Nephron progenitor cell (in vitro differentiated cells): Measurements from ENCODE around the gene WIPI1.

ENCODE experiments used
- DNase-seq: peaks from one replicate; pipeline ENCODE4 v3.0.0; 2021
- H3K27ac Mint-ChIP-seq: 2 replicates; pipeline ENCODE4 v1.8.0; 2021; ENCODE audit warnings: mild to moderate bottlenecking, moderate library complexity, mixed read lengths
- H3K27me3 Mint-ChIP-seq: 2 replicates; pipeline ENCODE4 v1.8.0; 2021; ENCODE audit warnings: mild to moderate bottlenecking, low read depth, mixed read lengths; ENCODE audit not compliant: poor library complexity
- H3K36me3 Mint-ChIP-seq: 2 replicates; pipeline ENCODE4 v1.8.0; 2021; ENCODE audit warnings: low read depth, mixed read lengths
- H3K4me1 Mint-ChIP-seq: 2 replicates; pipeline ENCODE4 v1.8.0; 2021; ENCODE audit warnings: mixed read lengths
- H3K4me3 Mint-ChIP-seq: 2 replicates; pipeline ENCODE4 v1.8.0; 2021; ENCODE audit warnings: mild to moderate bottlenecking, moderate library complexity, mixed read lengths
- H3K9me3 Mint-ChIP-seq: 2 replicates; pipeline ENCODE4 v1.8.0; 2021; ENCODE audit warnings: mild to moderate bottlenecking, moderate library complexity, mixed read lengths
- TF ChIP-seq, protein P1 (sequence below): fragments of 200-600 bp; sonication (generic); IDR thresholded peaks from 2 replicates; pipeline ENCODE4 v1.5.0; 2021; ENCODE audit warnings: antibody characterized with exemption

Gene WIPI1, protein sequence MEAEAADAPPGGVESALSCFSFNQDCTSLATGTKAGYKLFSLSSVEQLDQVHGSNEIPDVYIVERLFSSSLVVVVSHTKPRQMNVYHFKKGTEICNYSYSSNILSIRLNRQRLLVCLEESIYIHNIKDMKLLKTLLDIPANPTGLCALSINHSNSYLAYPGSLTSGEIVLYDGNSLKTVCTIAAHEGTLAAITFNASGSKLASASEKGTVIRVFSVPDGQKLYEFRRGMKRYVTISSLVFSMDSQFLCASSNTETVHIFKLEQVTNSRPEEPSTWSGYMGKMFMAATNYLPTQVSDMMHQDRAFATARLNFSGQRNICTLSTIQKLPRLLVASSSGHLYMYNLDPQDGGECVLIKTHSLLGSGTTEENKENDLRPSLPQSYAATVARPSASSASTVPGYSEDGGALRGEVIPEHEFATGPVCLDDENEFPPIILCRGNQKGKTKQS

DNA sequence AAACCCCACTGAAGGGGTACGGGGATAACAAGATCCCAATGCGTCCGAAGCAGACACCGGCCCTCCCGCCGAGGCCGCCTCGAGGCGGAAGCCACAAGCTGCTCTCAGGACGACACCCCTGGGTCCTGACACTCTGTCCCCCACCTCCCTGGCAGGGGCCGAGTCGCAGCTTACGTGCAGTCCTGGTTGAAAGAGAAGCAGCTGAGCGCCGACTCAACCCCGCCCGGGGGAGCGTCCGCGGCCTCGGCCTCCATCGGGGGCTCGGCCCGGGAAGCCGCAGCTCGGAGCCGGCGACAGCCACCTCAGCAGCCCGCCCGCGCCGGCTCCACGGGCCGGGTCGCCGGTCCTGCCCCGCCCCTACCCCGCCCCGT is at the start of gene WIPI1:
Gene WIPI1 (minus strand): TSS at position 329 of the 371 bp plus-strand sequence. CDS start 75 bp downstream, at position 254.
- Mint-ChIP-seq H3K4me1 (peaks cover 54% of the 10 kb centered on the region), H3K4me3 (peak within 1 kb of the TSS; percentile 93), H3K27ac (no peak within 1 kb of the TSS), H3K27me3 (peaks cover 29% of the 10 kb centered on the region), H3K9me3 (no peaks in the 10 kb centered on the region), H3K36me3 (no peaks in the 10 kb centered on the region)
- TF ChIP-seq, protein P1, sequence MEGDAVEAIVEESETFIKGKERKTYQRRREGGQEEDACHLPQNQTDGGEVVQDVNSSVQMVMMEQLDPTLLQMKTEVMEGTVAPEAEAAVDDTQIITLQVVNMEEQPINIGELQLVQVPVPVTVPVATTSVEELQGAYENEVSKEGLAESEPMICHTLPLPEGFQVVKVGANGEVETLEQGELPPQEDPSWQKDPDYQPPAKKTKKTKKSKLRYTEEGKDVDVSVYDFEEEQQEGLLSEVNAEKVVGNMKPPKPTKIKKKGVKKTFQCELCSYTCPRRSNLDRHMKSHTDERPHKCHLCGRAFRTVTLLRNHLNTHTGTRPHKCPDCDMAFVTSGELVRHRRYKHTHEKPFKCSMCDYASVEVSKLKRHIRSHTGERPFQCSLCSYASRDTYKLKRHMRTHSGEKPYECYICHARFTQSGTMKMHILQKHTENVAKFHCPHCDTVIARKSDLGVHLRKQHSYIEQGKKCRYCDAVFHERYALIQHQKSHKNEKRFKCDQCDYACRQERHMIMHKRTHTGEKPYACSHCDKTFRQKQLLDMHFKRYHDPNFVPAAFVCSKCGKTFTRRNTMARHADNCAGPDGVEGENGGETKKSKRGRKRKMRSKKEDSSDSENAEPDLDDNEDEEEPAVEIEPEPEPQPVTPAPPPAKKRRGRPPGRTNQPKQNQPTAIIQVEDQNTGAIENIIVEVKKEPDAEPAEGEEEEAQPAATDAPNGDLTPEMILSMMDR, result no peak
- DNase-seq, result no peak

DNA sequence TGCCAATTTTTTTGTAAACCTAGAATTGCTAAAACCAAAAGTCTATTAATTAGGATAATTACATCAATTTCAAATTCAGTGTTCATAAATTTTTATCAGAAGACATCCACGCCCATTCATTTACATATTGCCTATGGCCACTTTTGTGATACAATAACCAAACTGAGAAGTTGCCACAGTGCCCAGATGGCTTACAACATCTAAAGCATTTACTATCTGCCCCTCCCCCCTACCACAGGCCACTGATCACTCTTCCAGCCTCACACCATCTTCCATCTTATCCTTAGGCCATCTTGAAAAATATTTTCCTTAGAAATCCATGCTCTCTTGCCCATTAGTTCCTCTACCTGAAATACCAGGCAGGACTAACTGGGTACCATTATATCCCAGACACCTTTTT is 48.7 kb upstream of the WIPI1 start:
- Mint-ChIP-seq H3K4me1 (peaks cover 37% of the 10 kb centered on the region), H3K36me3 (no peaks in the 10 kb centered on the region), H3K9me3 (peaks cover 8% of the 10 kb centered on the region), H3K27me3 (peaks cover 19% of the 10 kb centered on the region), H3K27ac (no peak overlapping the region), H3K4me3 (no peak overlapping the region)
- no peak for DNase-seq
- TF ChIP-seq, protein P1, result no peak

DNA sequence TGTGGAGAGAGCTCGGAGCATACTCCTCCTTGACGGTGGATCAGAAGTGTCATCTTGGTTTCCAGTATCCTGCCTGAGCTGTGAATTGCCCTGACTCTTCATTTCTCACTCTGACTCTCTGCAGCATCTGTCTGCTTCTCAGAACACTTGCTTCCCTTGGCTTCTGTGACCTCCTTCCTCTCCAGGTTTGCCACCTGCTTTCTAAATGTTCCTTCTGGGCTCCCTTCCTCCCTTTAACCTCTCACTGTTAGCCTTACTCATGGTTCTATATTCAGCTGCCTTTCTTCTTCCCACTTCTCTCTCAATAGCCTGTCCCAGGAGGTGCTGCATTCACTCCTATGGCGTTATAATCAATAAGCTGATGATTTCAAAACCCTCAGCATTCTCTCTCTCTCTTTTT is 43.8 kb upstream of the WIPI1 start:
- Mint-ChIP-seq H3K36me3 (no peaks in the 10 kb centered on the region), H3K27me3 (peaks cover 22% of the 10 kb centered on the region), H3K27ac (no peak overlapping the region), H3K9me3 (peaks cover 12% of the 10 kb centered on the region), H3K4me1 (peaks cover 4% of the 10 kb centered on the region), H3K4me3 (no peak overlapping the region)
- no peak for DNase-seq
- TF ChIP-seq, protein P1, result no peak

DNA sequence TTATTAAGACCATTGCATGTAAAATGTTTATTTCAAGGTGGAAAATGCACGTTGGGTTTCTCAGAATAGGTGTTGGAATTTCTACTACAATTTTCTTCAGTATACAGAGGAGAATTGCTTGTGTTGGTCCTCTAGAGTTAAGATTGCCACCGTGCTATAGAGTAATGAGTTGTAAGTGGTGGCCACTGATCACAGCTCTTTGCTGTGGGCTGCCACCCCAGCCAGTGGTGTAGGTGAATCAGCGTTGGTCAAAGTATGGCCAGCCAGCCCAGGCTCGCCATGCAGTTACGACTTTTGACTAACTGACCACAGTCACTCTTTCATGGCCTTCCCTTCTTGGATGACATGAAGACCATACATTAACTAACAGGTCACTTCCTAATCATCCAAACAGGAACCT is 42.3 kb upstream of the WIPI1 start:
- DNase-seq, result no peak
- no peaks in the 10 kb centered on the region for H3K36me3 Mint-ChIP-seq
- H3K9me3 Mint-ChIP-seq, result peaks cover 14% of the 10 kb centered on the region
- TF ChIP-seq, protein P1, result no peak
- no peaks in the 10 kb centered on the region for H3K4me1 Mint-ChIP-seq
- peaks cover 13% of the 10 kb centered on the region for H3K27me3 Mint-ChIP-seq
- no peak overlapping the region for H3K27ac Mint-ChIP-seq
- H3K4me3 Mint-ChIP-seq, result no peak overlapping the region

DNA sequence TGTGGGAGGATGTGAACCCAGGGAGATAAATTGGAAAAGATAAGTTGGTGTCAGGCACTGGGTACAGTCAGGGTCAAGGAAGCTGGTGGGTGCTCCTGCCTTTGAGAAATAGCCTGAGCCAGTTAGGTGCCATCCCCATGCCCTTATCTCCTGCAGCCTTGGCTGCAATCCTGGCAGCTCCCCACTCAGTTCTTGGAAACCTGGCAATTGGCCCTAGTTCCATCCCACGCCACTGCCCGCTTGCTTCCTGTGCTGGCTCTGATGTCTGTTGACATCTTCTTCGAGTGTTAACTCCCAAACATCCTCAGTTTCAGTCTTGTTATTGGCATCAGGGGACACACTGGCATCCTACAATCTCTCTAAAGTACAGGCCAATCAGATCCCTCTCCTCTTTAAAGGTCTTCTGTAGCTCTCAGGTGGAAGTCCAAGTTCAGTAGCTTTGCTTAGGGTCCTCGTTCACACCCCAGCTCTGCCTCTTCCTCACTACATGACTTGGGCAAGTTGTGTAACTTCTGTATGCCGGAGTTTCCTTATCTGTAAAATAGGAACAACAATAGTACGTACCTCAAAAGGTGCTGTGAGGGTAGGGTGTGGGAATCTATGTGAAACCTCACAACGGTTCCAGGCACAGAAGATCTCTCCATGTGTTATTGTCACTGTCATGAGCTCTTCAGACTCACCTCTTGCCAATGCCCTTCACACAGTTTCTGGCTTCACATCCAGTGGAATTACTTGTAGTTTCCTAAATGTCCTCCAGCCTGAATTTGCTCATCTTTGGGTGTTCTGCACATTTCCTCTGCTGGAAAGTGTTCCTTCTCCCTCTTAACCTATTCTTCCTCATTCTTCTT is 41.4 kb upstream of the WIPI1 start:
- no peaks in the 10 kb centered on the region for H3K4me1 Mint-ChIP-seq
- peaks cover 10% of the 10 kb centered on the region for H3K27me3 Mint-ChIP-seq
- no peak overlapping the region for H3K27ac Mint-ChIP-seq
- TF ChIP-seq, protein P1, result no peak
- no peaks in the 10 kb centered on the region for H3K36me3 Mint-ChIP-seq
- DNase-seq, result no peak
- H3K9me3 Mint-ChIP-seq, result peaks cover 11% of the 10 kb centered on the region
- no peak overlapping the region for H3K4me3 Mint-ChIP-seq
